ENCODE data around the gene CUL5. TPM values are rescaled to one million over a fixed set of nuclear protein-coding genes. Genes with fewer than 3 reads are reported as not detected.
A peak's percentile ranks its signal among the peaks of the same experiment; 100 is the strongest.

CUL5 gene
- total and polyA plus RNA-seq, 2 of the 4 experiments (the other 2 are of a cell fraction), result 8.8 to 31.0 TPM

DNA sequence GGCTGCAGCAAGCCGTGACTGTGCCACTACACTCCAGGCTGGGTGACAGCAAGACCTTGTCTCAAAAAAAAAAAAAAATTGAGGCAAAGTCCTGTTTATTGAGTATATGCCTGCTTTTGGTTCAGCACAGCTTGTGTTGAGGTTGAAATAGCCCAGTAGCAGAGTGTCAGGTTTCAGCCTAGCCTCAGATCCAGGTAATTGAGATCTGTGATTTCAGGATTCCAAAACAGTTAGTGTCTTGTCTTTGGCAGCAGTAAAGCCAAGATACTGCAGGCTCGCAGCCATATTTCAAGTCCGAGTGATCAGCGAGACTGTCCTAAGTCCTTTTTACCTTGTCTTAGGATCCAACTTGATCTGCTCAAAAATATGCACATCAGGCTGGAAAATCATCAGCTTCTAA, 27.0 kb downstream of the CUL5 start:
- WGBS, 2 experiments (ENCODE audit: extremely low coverage in 2 of 2, insufficient read length in 1 of 2), result 100% methylated on average over 1 of the region's 4 CpGs; no CpG with 5 or more reads in 1 of the 2 experiments
- ChIA-PET POLR2A (ENCODE audit: unreplicated experiment) (no interaction called here), CTCF (interaction anchor here (0.6 kb wide), 1 partner anchor 23 kb away, joined by 4 read pairs; no protein-coding TSS in a partner anchor)
- no TSS peak for BruUV-seq (replicated peaks)
- intact Hi-C loops (cut with micrococcal nuclease) (loop anchor here (2.0 kb wide), 1 partner anchor 27 kb away; the partner anchor contains the start of gene CUL5), in situ Hi-C loops (cut with MboI; ENCODE audit: low sequenced_read_pairs) (no loop called here), dilution Hi-C loops (cut with HindIII; ENCODE audit: low sequenced_read_pairs, unreplicated experiment) (no loop called here)
- H3K27me3 ChIP-seq (ENCODE audit: control insufficient read depth, insufficient read depth, low read length), result no peaks in the 10 kb centered on the region
- H3K27ac ChIP-seq (ENCODE audit: insufficient read depth, low read length), result no peak overlapping the region
- H2BK15ac ChIP-seq (ENCODE audit: low read depth, low read length), result no peak overlapping the region
- H3K9ac ChIP-seq (ENCODE audit: low read depth, low read length), result no peak overlapping the region
- no peak overlapping the region for H2BK120ac ChIP-seq (ENCODE audit: low read depth, low read length)
- peaks cover 35 to 77% of the 10 kb centered on the region in 2 experiments for H3K79me1 ChIP-seq (ENCODE audit: low read depth in 1 of 2, low read length in 2 of 2)
- no peak for TF ChIP-seq CEBPB (IDR thresholded peaks at IDR 0.05; ENCODE audit: low read depth, low read length)
- no peak for TF ChIP-seq FOS (IDR thresholded peaks at IDR 0.05; ENCODE audit: low read depth, low read length)
- TF ChIP-seq ELK1 (IDR thresholded peaks at IDR 0.05; ENCODE audit: borderline replicate concordance, low read depth, low read length), result no peak
- no peak for TF ChIP-seq CHD1 (IDR thresholded peaks at IDR 0.05; ENCODE audit: low read depth, low read length)
- TF ChIP-seq, protein P1, sequence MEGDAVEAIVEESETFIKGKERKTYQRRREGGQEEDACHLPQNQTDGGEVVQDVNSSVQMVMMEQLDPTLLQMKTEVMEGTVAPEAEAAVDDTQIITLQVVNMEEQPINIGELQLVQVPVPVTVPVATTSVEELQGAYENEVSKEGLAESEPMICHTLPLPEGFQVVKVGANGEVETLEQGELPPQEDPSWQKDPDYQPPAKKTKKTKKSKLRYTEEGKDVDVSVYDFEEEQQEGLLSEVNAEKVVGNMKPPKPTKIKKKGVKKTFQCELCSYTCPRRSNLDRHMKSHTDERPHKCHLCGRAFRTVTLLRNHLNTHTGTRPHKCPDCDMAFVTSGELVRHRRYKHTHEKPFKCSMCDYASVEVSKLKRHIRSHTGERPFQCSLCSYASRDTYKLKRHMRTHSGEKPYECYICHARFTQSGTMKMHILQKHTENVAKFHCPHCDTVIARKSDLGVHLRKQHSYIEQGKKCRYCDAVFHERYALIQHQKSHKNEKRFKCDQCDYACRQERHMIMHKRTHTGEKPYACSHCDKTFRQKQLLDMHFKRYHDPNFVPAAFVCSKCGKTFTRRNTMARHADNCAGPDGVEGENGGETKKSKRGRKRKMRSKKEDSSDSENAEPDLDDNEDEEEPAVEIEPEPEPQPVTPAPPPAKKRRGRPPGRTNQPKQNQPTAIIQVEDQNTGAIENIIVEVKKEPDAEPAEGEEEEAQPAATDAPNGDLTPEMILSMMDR (conservative IDR thresholded peaks at IDR 0.05; ENCODE audit: low read depth, low read length), result no peak
- no peak for TF ChIP-seq BHLHE40 (IDR thresholded peaks at IDR 0.05; ENCODE audit: low read depth, low read length)
- TF ChIP-seq MXI1 (IDR thresholded peaks at IDR 0.05; ENCODE audit: borderline replicate concordance, low read depth, low read length), result no peak
- no peak for TF ChIP-seq MAZ (IDR thresholded peaks at IDR 0.05; ENCODE audit: borderline replicate concordance, low read depth, low read length)
- no peak overlapping the region for H3K23ac ChIP-seq (ENCODE audit: low read depth, low read length)
- H3K4me1 ChIP-seq (ENCODE audit: control insufficient read depth, insufficient read depth, low read length), result peaks cover 17% of the 10 kb centered on the region
- no peak overlapping the region for H4K5ac ChIP-seq (ENCODE audit: low read depth, low read length)
- H3K9me3 ChIP-seq (ENCODE audit: control insufficient read depth, insufficient read depth, low read length), result no peaks in the 10 kb centered on the region
- 0 out of 2 replicates have a peak overlapping the region, but pooled peaks have one; percentile 33 for H3K18ac ChIP-seq (ENCODE audit: low read depth, low read length)
- H2BK5ac ChIP-seq (ENCODE audit: low read depth, low read length, poor library complexity, severe bottlenecking), result no peak overlapping the region
- H3K36me3 ChIP-seq (ENCODE audit: control insufficient read depth, insufficient read depth, low read length), result peaks cover 8% of the 10 kb centered on the region
- H4K20me1 ChIP-seq (ENCODE audit: insufficient read depth, low read length), result peaks cover 30% of the 10 kb centered on the region
- H2AK9ac ChIP-seq (replicated peaks; ENCODE audit: low read depth, low read length, poor library complexity), result no peak overlapping the region
- H3K4me2 ChIP-seq (ENCODE audit: low read depth, low read length), result no peak overlapping the region
- H3K4me3 ChIP-seq (ENCODE audit: insufficient read depth, low read depth, low read length), result no peak overlapping the region
- ATAC-seq (ENCODE audit: low read depth), result no peak
- no peak overlapping the region for H2AFZ ChIP-seq (replicated peaks; ENCODE audit: low read length, poor library complexity)
- H3K14ac ChIP-seq (replicated peaks; ENCODE audit: low read depth, low read length), result no peak overlapping the region
- H2BK20ac ChIP-seq (ENCODE audit: low read depth, low read length), result no peak overlapping the region
- H4K8ac ChIP-seq (ENCODE audit: low read depth in 2 of 2, low read length in 2 of 2), result no peak overlapping the region
- DNase-seq, result peak; percentile 38
- no peak overlapping the region for H2AK5ac ChIP-seq (ENCODE audit: low read depth, low read length)
- no peak overlapping the region for H3K56ac ChIP-seq (ENCODE audit: extremely low read depth, insufficient read depth, low read length)
- H4K91ac ChIP-seq (ENCODE audit: insufficient read depth, low read depth, low read length), result no peak overlapping the region
- H3K9me1 ChIP-seq (ENCODE audit: insufficient read depth, low read length), result peaks cover 4% of the 10 kb centered on the region; the same call in 1 of the 2 replicates
- H3K4ac ChIP-seq (ENCODE audit: low read depth, low read length), result no peak overlapping the region
